IgD-negative memory B cell (primary cell): Measurements from ENCODE around the gene SLC25A22. TPM values are rescaled to one million over a fixed set of nuclear protein-coding genes. Genes with fewer than 3 reads are reported as not detected.
A peak's percentile ranks its signal among the peaks of the same experiment; 100 is the strongest.

Experiments used
- H3K27ac Mint-ChIP-seq, 3 donors: one replicate each; pipeline ENCODE4 v1.8.0; 2020 to 2022; ENCODE audit warnings: mild to moderate bottlenecking in 3 of 3, mixed read lengths in 3 of 3, moderate library complexity in 1 of 3
- H3K27me3 Mint-ChIP-seq: one replicate; pipeline ENCODE4 v1.8.0; 2021; ENCODE audit warnings: mixed read lengths
- H3K36me3 Mint-ChIP-seq: one replicate; pipeline ENCODE4 v1.8.0; 2020; ENCODE audit warnings: mild to moderate bottlenecking, mixed read lengths
- H3K4me1 Mint-ChIP-seq, 3 donors: one replicate each; pipeline ENCODE4 v1.8.0; 2020 to 2022; ENCODE audit warnings: mixed read lengths in 3 of 3, mild to moderate bottlenecking in 1 of 3
- H3K4me3 Mint-ChIP-seq, 4 donors: one replicate each; pipeline ENCODE4 v1.8.0; 2020 to 2022; ENCODE audit warnings: mild to moderate bottlenecking in 4 of 4, mixed read lengths in 4 of 4, moderate library complexity in 3 of 4
- H3K9me3 Mint-ChIP-seq, 3 donors: one replicate each; pipeline ENCODE4 v1.8.0; 2020 to 2021; ENCODE audit warnings: mixed read lengths in 3 of 3, mild to moderate bottlenecking in 1 of 3
- polyA plus RNA-seq: library from polyadenylated mRNA; unstranded; fragments of 300-500 nt; fragmentation: Illumina TruSeq; gene quantifications from one replicate; pipeline ENCODE4 v1.2.3, GENCODE V29; 2021

The SLC25A22 gene
- polyA plus RNA-seq, 1 donor from 2014 or later: 9.5 TPM

DNA sequence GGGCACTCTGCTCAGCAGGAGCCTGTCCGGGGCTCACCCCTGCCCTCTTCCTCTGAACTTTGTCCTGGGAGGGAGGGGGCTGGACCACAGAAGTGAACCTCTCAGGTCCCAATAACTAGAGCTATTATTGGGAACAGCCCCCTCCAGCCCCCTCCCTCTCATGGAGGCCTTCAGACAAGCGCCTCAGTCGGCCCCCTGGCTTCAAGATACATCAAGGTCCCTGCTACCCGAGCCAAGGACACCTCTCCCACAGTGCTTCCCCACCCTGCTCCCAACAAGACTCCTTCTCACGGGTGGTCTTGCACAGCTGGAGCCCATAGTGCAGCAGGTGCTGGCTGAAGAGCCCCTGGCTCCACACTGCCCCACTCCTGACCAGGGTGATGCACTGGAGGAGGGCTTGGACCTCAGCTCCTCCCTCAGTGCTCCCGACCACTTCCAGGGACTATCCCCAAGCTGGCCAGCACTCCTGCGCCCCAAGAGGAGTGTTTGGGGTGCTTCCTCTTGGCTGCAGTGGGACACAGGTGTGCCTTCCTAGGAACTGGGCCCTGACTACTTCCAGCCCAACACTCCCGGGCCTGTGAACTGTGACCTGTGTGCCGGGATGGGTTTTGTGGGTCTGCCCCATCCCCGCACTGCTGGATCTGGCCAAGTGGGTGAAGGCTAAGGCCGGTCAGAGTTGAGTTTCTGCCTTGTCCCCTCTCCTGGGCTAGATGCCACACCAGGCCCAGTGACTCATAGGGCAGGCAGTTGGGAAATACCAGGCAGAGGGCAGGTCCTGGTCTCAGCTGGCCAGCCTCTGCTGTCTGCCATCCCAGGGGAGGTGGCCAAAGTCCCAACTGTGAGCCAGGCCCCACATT, 22.8 kb upstream of the SLC25A22 start:
- Mint-ChIP-seq H3K27me3 (no peaks in the 10 kb centered on the region), H3K4me1 (peaks cover 5 to 9% (median 7%) of the 10 kb centered on the region in 3 donors), H3K27ac (peak overlapping the region in 1 of 3 donors; percentile 99)

GRCh38 chr11:819943-820649, 22.0 kb upstream of the SLC25A22 start:
- no peaks in the 10 kb centered on the region for H3K27me3 Mint-ChIP-seq
- H3K4me1 Mint-ChIP-seq: peaks cover 5 to 9% (median 7%) of the 10 kb centered on the region in 3 donors
- peak overlapping the region; percentile 85 to 100 (median 92) for H3K4me3 Mint-ChIP-seq
- no peaks in the 10 kb centered on the region for H3K9me3 Mint-ChIP-seq
- peak overlapping the region in 2 of 3 donors; percentile 81 to 99 for H3K27ac Mint-ChIP-seq
- H3K36me3 Mint-ChIP-seq: peaks cover 1% of the 10 kb centered on the region

More for the DNA sequence above, 22.8 kb upstream of the SLC25A22 start:
- peaks cover 1% of the 10 kb centered on the region for H3K36me3 Mint-ChIP-seq
- no peaks in the 10 kb centered on the region for H3K9me3 Mint-ChIP-seq
- peak overlapping the region; percentile 85 to 100 (median 92) for H3K4me3 Mint-ChIP-seq

- H3K36me3 Mint-ChIP-seq: peaks cover 1% of the 10 kb centered on the region
- H3K4me1 Mint-ChIP-seq: peaks cover 5 to 9% (median 7%) of the 10 kb centered on the region in 3 donors
- peak overlapping the region; percentile 85 to 100 (median 92) for H3K4me3 Mint-ChIP-seq
- no peaks in the 10 kb centered on the region for H3K27me3 Mint-ChIP-seq
- peak overlapping the region in 2 of 3 donors; percentile 81 to 99 for H3K27ac Mint-ChIP-seq
- H3K9me3 Mint-ChIP-seq: no peaks in the 10 kb centered on the region
Measured at GRCh38 chr11:819129-819931, 21.2 kb upstream of the SLC25A22 start.

DNA sequence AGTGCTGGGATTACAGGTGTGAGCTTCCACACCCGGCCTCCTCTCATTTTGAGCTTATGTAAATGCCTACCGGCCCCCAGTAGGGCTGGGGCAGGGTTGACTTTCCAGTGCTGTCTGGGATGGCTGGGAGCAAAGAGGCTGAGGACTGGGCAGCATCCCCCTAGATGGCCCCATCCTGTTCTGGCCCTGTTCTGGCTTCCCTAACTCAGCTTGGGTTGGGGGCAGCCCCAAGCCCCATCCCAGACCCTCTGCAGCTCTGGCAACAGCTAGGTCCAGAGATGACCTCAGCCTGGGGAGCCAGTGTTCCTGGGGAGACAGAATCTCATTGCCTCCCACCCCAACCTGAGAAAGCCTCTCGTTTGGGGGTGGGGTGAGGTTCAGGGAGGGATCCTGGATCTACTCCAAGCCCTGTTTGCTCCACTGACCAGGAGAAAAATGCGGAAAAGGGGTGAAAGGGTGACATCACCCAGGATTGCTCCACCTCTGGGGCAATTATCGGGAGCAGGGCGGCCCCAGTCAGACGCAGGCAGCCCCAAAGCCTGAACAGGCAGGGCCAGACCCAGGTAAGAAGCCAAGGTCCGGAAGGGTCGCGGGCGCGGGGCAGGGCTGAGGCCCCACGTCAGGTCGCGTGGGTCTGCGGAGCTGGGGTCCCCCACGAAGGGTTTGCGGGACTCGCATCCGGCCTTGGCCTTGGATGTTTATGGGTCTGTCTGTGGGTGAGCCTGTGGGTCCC, 20.5 kb upstream of the SLC25A22 start, which contains the start of gene PNPLA2:
Gene PNPLA2 (plus strand): TSS at position 519 of the 733 bp plus-strand sequence. CDS start 805 bp downstream, outside the sequence.
- peaks cover 5 to 9% (median 7%) of the 10 kb centered on the region in 3 donors for H3K4me1 Mint-ChIP-seq
- H3K36me3 Mint-ChIP-seq: peaks cover 1% of the 10 kb centered on the region
- peak within 1 kb of the TSS; percentile 85 to 100 (median 92) for H3K4me3 Mint-ChIP-seq
- peak within 1 kb of the TSS; percentile 62 to 99 (median 81) for H3K27ac Mint-ChIP-seq
- H3K27me3 Mint-ChIP-seq: no peaks in the 10 kb centered on the region
- H3K9me3 Mint-ChIP-seq: no peaks in the 10 kb centered on the region

- H3K4me1 Mint-ChIP-seq: peaks cover 6 to 12% (median 7%) of the 10 kb centered on the region in 3 donors
- H3K27ac Mint-ChIP-seq: peak overlapping the region in 1 of 3 donors; percentile 46
- no peaks in the 10 kb centered on the region for H3K27me3 Mint-ChIP-seq
- H3K36me3 Mint-ChIP-seq: no peaks in the 10 kb centered on the region
- H3K9me3 Mint-ChIP-seq: no peaks in the 10 kb centered on the region
- no peak overlapping the region for H3K4me3 Mint-ChIP-seq
Measured at GRCh38 chr11:816433-816779, 18.3 kb upstream of the SLC25A22 start.

GRCh38 chr11:815675-816432, 17.8 kb upstream of the SLC25A22 start:
- H3K36me3 Mint-ChIP-seq: no peaks in the 10 kb centered on the region
- no peaks in the 10 kb centered on the region for H3K27me3 Mint-ChIP-seq
- no peak overlapping the region for H3K4me3 Mint-ChIP-seq
- H3K4me1 Mint-ChIP-seq: peaks cover 8 to 13% (median 12%) of the 10 kb centered on the region in 3 donors
- H3K9me3 Mint-ChIP-seq: no peaks in the 10 kb centered on the region
- H3K27ac Mint-ChIP-seq: no peak overlapping the region

DNA sequence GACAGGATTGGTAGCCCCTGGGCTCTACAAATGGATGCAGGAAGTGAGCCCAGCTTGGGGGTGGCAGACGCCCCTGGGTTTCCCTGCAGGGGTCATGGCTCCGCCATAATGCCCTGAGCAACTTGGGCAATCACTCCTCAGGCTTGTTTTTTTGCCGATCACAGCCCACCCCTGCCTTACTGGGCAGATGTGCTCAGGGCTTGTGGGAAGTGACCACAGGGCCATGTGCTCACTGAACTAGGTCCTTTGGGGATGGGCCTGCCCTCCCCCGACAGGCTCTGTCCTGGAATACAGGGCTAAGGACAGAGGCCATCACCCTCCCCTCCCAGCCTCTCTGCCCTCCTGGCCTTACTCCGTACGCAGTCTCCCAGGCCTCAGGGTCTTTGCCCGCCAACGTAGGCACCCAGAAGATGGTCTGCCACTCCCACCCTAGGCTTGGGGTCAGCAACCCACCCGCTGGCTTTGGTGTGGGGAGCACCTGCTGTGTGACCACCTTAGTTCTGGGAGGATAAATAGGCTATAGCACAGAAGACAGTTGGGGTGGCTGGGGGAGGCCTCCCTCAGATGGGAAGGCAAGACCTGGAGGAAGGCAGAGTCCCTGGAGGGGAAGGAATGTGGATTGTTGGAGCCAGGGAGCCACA, 15.5 kb upstream of the SLC25A22 start:
- Mint-ChIP-seq H3K36me3 (no peaks in the 10 kb centered on the region), H3K4me3 (peak overlapping the region in 2 of 4 donors; percentile 32 to 96), H3K27me3 (no peaks in the 10 kb centered on the region), H3K9me3 (no peaks in the 10 kb centered on the region), H3K27ac (peak overlapping the region in 1 of 3 donors; percentile 98), H3K4me1 (peaks cover 13 to 15% (median 14%) of the 10 kb centered on the region in 3 donors)

GRCh38 chr11:813072-813455, 15.0 kb upstream of the SLC25A22 start:
- Mint-ChIP-seq H3K27ac (peak overlapping the region in 1 of 3 donors; percentile 98), H3K27me3 (no peaks in the 10 kb centered on the region)

GRCh38 chr11:812390-812789, 14.3 kb upstream of the SLC25A22 start:
- Mint-ChIP-seq H3K4me1 (peaks cover 14 to 22% (median 16%) of the 10 kb centered on the region in 3 donors), H3K4me3 (peak overlapping the region in 2 of 4 donors; percentile 96 to 98), H3K27ac (peak overlapping the region in 2 of 3 donors; percentile 59 to 98), H3K9me3 (no peaks in the 10 kb centered on the region), H3K27me3 (no peaks in the 10 kb centered on the region), H3K36me3 (no peaks in the 10 kb centered on the region)

More at GRCh38 chr11:813072-813455, 15.0 kb upstream of the SLC25A22 start:
- no peaks in the 10 kb centered on the region for H3K9me3 Mint-ChIP-seq
- H3K4me1 Mint-ChIP-seq: peaks cover 13 to 17% (median 14%) of the 10 kb centered on the region in 3 donors
- H3K4me3 Mint-ChIP-seq: peak overlapping the region in 1 of 4 donors; percentile 96
- no peaks in the 10 kb centered on the region for H3K36me3 Mint-ChIP-seq

GRCh38 chr11:811446-812245, 13.6 kb upstream of the SLC25A22 start:
- Mint-ChIP-seq H3K36me3 (no peaks in the 10 kb centered on the region), H3K9me3 (no peaks in the 10 kb centered on the region), H3K27ac (peak overlapping the region; percentile 39 to 98 (median 59)), H3K4me3 (peak overlapping the region; percentile 92 to 98 (median 94)), H3K4me1 (peaks cover 16 to 22% (median 16%) of the 10 kb centered on the region in 3 donors), H3K27me3 (no peaks in the 10 kb centered on the region)

DNA sequence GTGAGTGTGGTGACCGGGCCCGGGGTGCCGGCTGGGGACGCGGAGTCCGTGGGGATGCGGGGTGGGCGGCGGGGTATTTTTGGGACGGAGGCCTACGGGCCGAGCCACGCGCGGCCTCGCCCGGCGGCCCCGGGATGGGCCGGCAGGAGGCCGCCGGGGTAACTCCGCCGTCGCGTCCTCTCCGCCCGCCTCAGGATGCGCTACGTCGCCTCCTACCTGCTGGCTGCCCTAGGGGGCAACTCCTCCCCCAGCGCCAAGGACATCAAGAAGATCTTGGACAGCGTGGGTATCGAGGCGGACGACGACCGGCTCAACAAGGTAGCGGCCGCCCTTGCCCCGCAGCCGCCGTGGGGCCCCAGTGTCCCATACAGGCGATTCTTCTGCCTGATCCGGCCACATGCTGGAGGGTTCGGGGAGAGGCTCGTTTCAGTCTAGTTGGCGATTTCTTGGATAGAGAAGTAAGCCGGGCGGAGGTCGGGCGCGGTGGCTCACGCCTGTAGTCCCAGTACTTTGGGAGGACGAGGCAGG, 12.0 kb upstream of the SLC25A22 start:
- Mint-ChIP-seq H3K4me1 (peaks cover 16 to 22% (median 16%) of the 10 kb centered on the region in 3 donors), H3K36me3 (no peaks in the 10 kb centered on the region), H3K27me3 (no peaks in the 10 kb centered on the region), H3K4me3 (peak overlapping the region; percentile 92 to 98 (median 96)), H3K9me3 (no peaks in the 10 kb centered on the region), H3K27ac (peak overlapping the region; percentile 98 to 99 (median 98))
